PC-3 (cell line): ENCODE measurements around the gene DNAJC3.

Source experiments
- CTCF ChIP-seq: fragments of 300-600 bp; sonication (generic); conservative IDR thresholded peaks from 2 replicates; pipeline ENCODE4 v1.5.1; 2017; ENCODE audit warnings: antibody characterized with exemption, low read depth, mild to moderate bottlenecking, low read length
- EZH2 ChIP-seq: fragments of 300-600 bp; sonication (generic); IDR thresholded peaks from one replicate; pipeline ENCODE4 v1.6.1; 2017; ENCODE audit warnings: antibody characterized with exemption, mild to moderate bottlenecking, low read length; ENCODE audit not compliant: unreplicated experiment

GRCh38 chr13:95741584-95742563 lies 64.9 kb downstream of the DNAJC3 start:
- no peak for TF ChIP-seq EZH2
- TF ChIP-seq CTCF: no peak
